GM19455 (cell line): ENCODE measurements around the gene SELENOO.

Experiments used
- ATAC-seq: cut with Tn5 transposase; IDR thresholded peaks from one replicate; pipeline ENCODE4 v1.9.1; 2021; ENCODE audit not compliant: unreplicated experiment

SELENOO gene

DNA sequence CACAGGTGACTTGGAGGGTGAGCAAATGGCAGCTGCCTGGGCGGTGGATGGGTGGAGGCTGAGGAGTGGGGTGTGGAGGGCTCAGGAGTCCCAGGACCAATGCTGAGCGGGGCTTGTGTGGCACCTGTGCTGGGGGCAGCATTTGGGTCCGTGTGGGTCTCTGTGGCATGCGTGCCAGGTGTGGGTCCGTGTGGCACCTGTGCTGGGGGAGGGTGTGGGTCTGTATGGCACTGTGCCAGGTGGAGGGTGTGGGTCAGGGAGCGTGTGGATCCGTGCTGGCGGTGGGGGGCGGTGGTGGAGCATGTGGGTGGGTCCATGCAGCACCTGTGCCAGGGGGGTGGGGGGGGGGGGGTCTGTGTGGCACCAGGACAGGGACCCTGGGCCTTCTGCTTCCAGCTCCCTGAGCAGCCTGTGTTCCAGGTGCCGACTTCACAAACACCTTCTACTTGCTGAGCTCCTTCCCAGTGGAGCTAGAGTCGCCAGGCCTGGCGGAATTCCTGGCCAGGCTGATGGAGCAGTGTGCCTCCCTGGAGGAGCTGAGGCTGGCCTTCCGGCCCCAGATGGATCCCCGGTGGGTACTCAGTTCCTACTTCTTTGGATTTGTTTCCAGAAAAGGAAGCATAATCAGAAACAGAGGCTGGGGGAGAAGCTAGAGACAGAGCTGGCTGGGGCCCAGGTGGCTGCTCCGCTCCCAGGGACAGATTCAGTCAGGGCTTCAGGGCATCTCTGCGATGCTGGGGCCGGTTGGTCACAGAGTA, 14.7 kb downstream of the SELENOO start:
- no peak for ATAC-seq

GRCh38 chr22:50216055-50216683, 15.4 kb downstream of the SELENOO start:
- no peak for ATAC-seq

DNA sequence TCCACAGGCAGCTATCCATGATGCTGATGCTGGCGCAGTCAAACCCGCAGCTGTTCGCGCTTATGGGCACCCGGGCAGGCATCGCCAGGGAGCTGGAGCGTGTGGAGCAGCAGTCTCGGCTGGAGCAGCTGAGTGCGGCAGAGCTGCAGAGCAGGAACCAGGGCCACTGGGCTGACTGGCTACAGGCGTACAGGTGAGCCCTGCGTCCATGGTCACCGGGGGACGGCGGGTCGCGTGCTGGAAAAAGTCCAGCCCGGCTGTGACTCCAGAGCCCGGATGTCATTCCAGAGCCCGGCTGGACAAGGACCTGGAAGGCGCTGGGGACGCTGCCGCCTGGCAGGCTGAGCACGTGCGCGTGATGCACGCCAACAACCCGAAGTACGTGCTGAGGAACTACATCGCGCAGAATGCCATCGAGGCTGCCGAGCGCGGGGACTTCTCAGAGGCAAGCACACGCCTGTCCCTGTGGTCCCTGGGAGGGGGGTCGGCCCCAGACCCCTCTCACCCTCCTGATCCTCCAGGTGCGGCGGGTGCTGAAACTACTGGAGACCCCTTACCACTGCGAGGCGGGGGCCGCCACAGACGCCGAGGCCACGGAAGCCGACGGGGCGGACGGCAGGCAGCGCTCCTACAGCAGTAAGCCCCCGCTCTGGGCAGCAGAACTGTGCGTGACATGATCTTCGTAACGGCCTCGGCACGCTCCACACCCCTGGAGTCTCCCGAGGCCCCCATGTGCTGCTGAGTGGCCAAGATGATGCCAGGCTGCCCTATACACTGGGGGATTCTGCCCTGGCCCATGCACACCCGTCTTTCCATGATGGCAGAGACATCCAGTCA, 16.1 kb downstream of the SELENOO start:
- no peak for ATAC-seq

GRCh38 chr22:50217543-50218152, 16.8 kb downstream of the SELENOO start:
- ATAC-seq: no peak

DNA sequence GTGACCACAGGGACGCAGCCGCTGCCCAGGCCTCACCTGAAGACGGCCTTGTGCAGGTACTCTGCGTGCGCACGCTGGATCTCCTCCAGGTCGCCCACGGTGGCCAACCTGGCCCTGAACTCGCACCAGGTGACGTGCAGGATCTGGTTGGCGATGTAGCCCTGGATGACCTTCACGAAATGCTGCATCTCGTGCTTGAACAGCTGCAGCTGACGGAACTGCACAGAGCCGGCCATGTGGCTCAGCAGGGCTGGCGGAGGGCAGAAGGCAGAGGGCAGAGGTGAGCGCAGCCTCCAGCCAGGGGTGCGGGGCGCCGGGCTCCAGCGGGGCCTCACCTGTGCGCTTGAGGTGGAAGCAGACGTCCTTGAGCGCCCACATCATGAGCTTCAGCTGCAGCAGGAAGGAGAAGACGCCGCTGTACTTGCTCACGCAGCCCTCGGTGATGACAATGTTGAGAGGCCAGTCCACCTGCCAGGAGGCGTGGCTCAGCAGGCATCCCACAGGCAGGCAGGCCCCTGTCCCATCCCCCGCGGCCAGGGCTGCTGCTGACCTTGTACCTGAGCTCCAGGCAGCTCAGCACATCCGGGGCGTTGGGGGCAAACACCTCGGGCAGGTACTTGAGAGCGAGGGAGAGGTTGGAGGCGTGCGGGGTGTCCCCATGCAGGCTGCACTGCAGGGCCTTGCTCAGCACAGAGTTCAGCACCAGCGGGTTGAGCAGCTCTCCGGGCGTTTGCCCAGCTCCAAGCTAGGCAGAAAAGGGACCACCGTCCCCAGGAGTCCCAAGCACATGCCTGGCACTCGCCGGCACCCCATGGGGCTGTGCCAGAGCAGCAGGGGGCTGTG, 17.6 kb downstream of the SELENOO start:
- ATAC-seq: no peak

GRCh38 chr22:50218996-50219727, 18.4 kb downstream of the SELENOO start:
- ATAC-seq: no peak

- ATAC-seq: no peak
Observed at GRCh38 chr22:50219800-50220602, 19.2 kb downstream of the SELENOO start.

DNA sequence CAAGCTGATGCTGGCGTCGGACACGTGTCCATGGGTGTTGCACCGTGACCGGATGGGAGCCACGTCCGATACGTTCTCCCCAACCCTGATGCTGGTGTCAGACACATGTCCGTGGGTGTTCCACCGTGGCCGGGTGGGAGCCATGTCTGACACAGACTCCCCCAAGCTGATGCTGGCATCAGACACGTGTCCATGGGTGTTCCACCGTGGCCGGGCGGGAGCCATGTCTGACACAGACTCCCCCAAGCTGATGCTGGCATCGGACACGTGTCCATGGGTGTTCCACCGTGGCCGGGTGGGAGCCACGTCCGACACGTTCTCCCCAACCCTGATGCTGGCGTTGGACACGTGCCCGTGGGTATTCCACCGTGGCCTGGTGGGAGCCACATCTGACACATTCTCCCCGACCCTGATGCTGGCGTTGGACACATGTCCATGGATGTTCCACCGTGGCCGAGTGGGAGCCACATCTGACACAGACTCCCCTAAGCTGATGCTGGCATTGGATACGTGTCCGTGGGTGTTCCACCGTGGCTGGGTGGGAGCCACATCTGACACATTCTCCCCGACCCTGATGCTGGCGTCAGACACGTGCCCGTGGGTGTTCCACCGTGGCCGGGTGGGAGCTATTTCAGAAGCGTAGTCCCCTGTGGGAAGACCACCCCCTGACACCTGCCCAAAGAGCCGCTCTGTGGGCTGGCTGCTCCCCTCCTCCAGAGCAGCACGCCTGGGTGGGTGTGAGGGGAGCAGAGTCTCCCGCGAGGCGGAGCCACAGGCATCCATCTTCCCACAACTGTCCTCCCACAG, 20.0 kb downstream of the SELENOO start:
- ATAC-seq: no peak

DNA sequence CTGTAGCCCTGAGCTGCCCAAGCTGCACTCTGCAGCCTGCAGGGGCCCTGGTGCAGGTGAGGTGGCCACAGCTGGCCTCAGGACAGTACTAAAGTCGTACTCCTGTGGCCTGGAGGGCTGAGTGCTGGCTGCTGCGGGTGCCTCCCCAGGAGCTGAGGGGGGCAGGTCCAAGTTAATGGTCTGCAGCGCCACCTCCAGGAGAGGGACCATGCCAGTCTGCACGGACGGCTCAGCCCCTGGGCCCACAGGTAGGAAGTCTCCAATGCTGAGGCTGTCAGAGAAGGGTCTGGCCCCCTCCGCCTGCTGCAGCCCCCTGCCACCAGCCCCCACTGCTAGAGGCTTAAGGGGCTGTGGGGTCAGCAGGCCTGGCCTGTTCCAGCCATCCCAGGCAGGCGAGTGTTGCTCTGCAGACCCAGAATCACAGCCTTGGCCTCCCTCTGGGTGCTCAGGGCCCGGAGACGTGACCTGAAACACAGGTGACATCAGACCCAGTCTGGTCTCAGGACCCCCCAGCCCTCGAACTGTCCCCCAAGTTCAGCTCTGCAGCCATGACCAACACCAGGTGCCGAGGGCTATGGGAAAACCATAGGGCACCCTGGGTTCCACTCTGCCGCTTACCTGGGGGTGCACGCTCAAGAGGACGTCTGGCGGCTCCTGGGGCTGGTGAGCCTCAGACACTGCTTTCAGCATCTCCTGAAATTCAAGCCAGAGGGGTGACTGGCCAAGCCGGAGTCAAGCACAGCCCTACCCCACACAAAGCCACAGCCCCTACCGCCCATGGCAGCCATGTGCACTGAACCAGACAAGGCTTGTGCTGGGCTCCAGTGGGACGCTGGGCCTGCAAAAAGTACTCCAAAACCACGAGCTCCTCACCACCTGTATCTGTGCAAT, 20.8 kb downstream of the SELENOO start:
- no peak for ATAC-seq

DNA sequence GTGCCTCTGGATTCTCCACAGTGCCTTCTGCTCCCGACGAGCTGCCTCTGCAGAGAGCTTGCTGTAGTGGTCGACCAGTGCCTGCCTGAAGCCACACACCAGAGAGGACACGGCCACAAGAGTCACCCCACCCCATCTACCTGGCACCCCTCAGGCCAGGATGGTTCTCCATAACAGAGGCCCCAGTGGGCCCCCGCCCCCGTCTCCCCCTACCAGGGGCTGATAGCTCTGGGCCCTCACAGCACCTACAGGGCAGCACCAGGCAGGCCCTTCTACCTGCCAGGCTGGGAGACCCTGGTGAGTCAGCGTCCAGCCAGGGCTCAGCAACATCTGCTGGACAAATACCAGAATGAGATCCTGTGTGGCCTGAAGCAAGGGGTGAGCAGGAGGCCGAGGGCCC, 21.7 kb downstream of the SELENOO start:
- no peak for ATAC-seq

DNA sequence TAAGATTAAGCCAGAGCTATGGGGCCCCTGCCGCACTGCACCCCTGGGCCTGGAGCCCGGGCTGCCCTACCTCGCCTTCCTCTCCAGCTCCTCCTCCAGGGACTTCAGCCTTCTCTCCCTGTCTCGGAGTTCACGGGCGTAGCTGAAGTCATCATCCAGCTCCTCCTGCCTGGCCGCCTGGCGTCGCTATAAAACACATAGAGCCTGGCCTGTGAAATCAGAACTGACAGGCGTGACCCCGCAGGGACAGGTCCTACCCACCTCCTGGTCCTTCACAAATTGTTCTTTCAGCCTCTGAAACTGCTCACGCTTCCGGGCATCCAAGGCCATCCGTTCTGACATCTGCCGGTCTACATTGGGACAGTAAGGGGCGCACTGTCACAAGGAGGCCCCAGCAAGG, 23.3 kb downstream of the SELENOO start:
- ATAC-seq: no peak

DNA sequence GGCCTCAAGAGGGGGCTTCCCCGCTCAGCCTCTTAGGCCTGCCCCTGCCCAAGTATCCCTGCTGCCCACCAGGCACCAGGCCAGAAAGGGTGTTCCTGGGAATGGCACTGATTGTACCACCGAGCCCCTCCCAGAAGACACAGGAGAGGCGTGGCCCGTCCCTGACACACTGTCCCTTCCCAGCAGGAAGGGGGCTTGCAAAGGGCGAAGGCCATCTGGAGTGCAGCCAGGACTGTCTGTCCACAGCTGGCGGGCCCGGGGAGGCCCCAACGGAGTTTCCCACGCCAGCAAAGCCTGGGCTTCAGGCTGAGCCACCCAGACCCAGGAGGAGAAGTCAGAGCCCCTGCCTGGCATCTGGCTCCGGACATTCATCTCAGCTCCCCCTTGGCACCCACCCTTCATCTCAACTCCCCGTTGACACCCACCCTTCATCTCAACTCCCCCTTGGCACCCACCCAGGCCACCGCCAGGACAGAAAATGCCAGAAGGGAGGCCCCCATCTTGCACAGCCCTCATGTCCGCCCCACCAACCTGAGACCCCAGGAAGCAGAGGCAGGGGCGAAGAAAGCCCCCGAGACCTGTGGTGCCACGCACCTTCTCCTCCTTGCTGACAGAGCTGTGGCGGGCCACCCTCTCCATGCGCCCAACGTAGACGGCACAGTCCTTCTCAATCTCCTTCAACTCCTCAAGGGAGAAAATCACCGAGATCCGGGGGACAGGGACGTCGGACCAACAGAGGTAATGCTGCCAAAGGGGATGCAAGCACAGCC, 24.6 kb downstream of the SELENOO start:
- no peak for ATAC-seq

DNA sequence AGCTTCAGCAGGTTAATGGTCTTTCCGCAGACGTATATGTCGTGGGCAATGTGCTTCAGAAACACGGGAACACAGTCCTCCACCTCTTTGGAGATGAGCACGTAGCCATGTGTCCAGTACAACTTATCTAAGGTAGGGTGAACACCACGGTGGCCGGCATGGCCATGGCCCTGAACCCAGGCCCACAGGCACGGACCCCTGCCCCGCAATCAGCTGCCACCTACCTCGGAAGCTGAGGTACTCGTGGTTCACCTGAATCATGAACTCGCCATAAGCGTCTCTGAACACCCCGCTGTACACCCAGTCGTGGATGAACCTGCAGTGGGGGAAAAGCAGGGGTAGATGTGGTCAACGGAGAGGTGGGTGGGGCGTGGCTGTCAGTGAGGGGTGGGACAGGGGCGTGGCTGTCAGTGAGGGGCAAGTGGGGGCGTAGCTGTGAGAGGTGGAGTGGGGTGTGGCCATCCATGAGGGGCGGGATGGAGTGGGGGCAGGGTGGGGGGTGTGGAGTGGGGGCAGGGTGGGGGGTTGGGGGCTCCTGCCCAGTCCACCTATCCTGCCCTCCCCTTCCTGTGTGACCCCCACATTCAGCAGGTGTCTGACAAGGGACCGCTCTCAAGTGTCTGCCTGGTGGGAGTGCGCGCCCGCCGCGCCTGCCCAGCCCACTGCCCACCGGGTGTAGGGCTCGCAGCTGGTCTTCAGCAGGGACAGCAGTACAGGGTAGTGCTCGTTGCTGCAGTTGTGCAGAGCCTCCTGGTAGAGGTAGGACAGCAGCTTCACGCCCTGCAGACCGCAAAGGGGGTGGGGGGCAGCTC, 25.5 kb downstream of the SELENOO start:
- no peak for ATAC-seq

GRCh38 chr22:50226875-50227165, 26.0 kb downstream of the SELENOO start:
- ATAC-seq: no peak

DNA sequence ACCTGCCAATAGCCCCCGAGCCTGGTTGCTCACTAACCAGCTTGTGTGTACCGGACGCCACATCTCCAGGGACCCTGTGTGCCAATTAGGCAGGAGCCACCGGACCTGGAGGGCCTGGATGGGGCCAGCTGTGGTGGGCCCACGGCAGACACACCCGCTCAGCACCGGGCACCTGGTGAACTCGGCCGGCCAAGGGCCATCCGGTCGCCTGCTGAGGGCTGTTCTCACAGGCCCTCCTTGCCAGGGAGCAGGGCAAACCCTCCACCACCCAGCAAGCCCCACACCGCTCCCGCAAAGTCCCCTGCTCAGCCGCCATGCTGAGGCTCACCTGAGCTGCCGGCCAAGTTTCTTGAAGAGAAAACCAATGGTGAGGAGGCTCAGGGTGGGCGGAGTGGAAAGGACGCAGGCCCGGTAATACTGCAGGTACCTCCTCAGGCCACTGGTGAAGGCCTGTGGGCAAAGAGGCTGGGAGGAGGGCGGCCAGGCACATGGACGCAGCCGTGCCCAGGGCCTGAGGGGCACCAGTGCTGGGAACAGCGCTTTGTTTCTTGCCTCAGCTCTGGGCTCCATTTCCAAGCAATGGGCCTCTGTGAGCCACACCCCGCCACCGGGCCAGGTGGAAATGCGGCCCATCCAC, 26.9 kb downstream of the SELENOO start:
- ATAC-seq: no peak
